HG02884 (cell line): Measurements from ENCODE around the gene MAPK14.

Experiments used
- ATAC-seq: cut with Tn5 transposase; IDR thresholded peaks from one replicate; pipeline ENCODE4 v1.9.1; 2021; ENCODE audit warnings: mild to moderate bottlenecking, moderate library complexity; ENCODE audit not compliant: unreplicated experiment

Gene MAPK14

GRCh38 chr6:36132246-36132895 lies 104.8 kb downstream of the MAPK14 start:
- no peak for ATAC-seq

GRCh38 chr6:36133148-36133547 lies 105.5 kb downstream of the MAPK14 start:
- ATAC-seq: no peak

- ATAC-seq: no peak
Observed at GRCh38 chr6:36133912-36134311, 106.3 kb downstream of the MAPK14 start.

GRCh38 chr6:36135053-36135731 lies 107.6 kb downstream of the MAPK14 start:
- no peak for ATAC-seq

GRCh38 chr6:36136034-36136433 lies 108.4 kb downstream of the MAPK14 start:
- ATAC-seq: no peak

DNA sequence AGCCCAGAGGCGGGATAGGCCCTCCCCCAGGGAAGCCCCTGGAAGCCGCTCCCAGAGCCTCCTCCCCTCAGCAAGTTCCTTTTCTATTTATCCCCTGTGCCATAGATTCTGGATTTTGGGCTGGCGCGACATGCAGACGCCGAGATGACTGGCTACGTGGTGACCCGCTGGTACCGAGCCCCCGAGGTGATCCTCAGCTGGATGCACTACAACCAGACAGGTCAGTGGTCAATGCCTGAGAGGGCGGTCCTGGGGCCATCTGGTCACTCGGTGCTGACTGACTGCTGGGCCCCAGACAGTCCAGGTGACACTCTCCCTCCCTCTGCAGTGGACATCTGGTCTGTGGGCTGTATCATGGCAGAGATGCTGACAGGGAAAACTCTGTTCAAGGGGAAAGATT lies 108.9 kb downstream of the MAPK14 start:
- ATAC-seq: no peak

DNA sequence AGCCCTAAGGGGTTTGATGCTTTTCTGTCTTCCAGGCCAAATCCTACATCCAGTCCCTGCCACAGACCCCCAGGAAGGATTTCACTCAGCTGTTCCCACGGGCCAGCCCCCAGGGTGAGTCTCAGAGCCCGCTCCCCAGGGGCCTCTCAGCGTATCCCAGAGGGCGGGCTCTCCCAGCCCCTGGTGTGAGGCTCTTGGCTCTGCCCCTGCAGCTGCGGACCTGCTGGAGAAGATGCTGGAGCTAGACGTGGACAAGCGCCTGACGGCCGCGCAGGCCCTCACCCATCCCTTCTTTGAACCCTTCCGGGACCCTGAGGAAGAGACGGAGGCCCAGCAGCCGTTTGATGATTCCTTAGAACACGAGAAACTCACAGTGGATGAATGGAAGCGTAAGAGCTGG lies 111.1 kb downstream of the MAPK14 start:
- ATAC-seq: no peak

- ATAC-seq: no peak
Observed at GRCh38 chr6:36139431-36139830, 111.8 kb downstream of the MAPK14 start.

GRCh38 chr6:36139991-36140710 lies 112.5 kb downstream of the MAPK14 start:
- no peak for ATAC-seq

- no peak for ATAC-seq
Observed at GRCh38 chr6:36141091-36141490, 113.5 kb downstream of the MAPK14 start.

DNA sequence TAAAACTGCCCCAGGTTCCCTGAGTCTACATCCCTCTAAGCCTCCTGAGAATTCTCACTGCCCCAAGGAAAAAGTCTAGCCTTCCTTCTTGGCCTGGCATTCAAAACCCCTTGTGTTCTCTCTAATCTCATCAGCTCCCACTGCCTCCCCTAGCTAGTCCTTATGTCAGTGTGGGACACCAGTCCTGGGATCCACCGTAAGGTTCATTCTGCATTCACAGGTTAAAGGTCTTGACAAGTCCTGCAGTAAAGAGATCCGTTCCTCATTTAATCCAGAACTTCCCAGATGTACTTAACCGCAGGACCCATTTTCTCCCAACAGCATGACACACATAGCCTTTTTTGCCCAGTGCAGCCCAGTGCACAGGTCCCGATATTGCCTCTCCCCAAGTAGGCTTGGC lies 114.4 kb downstream of the MAPK14 start:
- no peak for ATAC-seq

GRCh38 chr6:36142971-36143838 lies 115.6 kb downstream of the MAPK14 start:
- no peak for ATAC-seq

DNA sequence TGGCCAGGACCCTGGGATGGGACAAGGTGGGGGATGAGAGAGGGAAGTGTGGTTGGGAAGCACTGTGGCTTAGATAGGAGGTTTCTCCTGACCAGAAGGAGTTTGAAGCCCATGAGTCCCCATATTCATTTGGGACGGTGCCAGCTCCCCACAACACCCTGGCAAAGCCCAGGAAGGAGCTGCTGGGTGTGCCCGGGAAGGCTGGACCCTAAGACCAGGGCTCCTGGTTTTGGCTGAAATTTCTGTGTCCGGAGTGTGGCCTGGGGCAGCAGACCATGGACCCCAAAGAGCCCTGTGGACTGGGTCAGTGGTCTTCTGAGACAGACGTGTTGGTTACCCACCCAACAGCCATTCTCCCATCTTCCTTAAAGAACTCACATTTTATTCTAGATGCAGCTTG lies 117.9 kb downstream of the MAPK14 start:
- no peak for ATAC-seq

DNA sequence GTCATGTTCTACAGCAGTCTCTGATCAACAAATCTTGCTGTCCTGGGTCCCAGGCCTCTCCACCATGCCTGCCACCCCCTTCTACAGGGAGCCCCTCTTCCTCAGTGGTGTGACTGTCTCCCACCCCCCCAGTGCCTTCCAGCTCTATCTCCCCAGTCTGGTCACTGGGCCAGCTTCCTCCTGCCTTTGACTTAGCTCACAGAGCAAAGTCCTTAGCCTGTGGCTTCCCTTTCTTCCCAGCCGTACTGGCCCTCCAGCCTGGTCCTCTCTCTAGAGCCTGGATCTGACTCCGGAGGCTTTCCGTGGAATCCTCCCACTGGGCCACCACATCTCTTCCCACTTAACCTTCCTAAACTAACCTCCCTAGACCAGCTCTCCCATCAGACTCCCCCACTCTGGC lies 119.7 kb downstream of the MAPK14 start:
- no peak for ATAC-seq

- no peak for ATAC-seq
Observed at GRCh38 chr6:36149476-36149875, 121.9 kb downstream of the MAPK14 start.

- no peak for ATAC-seq
Observed at GRCh38 chr6:36150283-36150682, 122.7 kb downstream of the MAPK14 start.

- no peak for ATAC-seq
Observed at GRCh38 chr6:36154286-36154685, 126.7 kb downstream of the MAPK14 start.

GRCh38 chr6:36155662-36156061 lies 128.1 kb downstream of the MAPK14 start:
- ATAC-seq: no peak

- ATAC-seq: no peak
Observed at GRCh38 chr6:36160147-36160760, 132.6 kb downstream of the MAPK14 start.
